ENCODE data around the gene GOLGA6D.
"Not testable (repeated sequence)": the region's sequence is repeated elsewhere in the genome, so short reads cannot be mapped to it uniquely, and the experiment has no call there.

Gene GOLGA6D

DNA sequence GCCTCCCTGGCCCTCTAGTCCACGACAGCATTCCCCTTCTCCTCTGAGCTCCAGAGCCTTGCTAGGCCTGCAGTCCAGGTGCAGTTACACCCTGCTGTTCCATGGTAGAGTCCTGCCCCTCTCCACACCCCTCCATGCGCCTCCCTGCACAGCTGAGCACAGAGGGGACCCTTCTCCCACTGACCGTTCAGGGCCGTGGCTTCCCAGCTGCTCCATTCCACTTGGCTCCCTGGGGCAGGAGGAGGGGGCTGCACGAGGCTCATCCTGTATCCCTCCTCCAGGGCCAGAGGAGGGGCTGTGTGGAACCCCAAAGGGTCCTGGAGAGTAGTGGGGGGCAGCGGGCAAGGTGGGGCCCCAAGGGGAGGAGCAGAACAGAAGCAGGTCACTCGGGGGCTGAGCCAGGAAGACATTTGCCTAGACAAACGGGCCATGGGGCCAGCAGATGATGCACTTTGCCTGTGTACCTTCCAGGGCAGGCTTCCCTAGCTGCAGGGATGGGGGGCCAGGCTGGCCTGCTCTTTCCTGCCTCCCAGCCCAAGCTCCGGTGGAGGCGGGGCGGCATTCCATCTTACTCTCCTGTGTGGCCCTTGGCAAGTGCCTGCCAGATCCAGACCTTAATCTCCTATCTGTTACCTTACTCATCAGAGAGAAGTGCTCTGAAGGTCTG is 45.2 kb upstream of the GOLGA6D start:
- CTCF ChIA-PET: no interaction called here
- WGBS (ENCODE audit: insufficient coverage): 93% methylated on average over 11 of the region's 11 CpGs
- no peaks in the 10 kb centered on the region for H3K4me1 ChIP-seq (ENCODE audit: control extremely low read depth in 1 of 4, control insufficient read depth in 4 of 4, insufficient read depth in 4 of 4, low read length in 3 of 4)
- H3K27me3 ChIP-seq (replicated peaks in 2 of 5; ENCODE audit: control insufficient read depth in 4 of 5, insufficient read depth in 5 of 5, low read length in 4 of 5): peaks cover 0 to 4% (median 0%) of the 10 kb centered on the region in 5 experiments
- POLR2A ChIA-PET: no interaction called here
- no peaks in the 10 kb centered on the region for H3K9me3 ChIP-seq (ENCODE audit: control extremely low read depth in 1 of 5, control insufficient read depth in 4 of 5, insufficient read depth in 2 of 5, low read depth in 1 of 5, low read length in 4 of 5)
- no peak overlapping the region for H3K4me3 ChIP-seq (ENCODE audit: control insufficient read depth in 1 of 7, extremely low read depth in 1 of 7, insufficient read depth in 4 of 7, low read depth in 2 of 7, low read length in 6 of 7)
- no peak for DNase-seq
- no peaks in the 10 kb centered on the region for H3K36me3 ChIP-seq (ENCODE audit: control insufficient read depth in 4 of 4, insufficient read depth in 4 of 4, low read length in 3 of 4)
- no peak overlapping the region for H3K27ac ChIP-seq (ENCODE audit: insufficient read depth in 1 of 2, low read depth in 1 of 2, low read length in 2 of 2, poor library complexity in 1 of 2, severe bottlenecking in 2 of 2)

GRCh38 chr15:75238150-75238549 is 44.5 kb upstream of the GOLGA6D start:
- H3K36me3 ChIP-seq (ENCODE audit: control insufficient read depth in 4 of 4, insufficient read depth in 4 of 4, low read length in 3 of 4): no peaks in the 10 kb centered on the region
- H3K4me3 ChIP-seq (ENCODE audit: control insufficient read depth in 1 of 7, extremely low read depth in 1 of 7, insufficient read depth in 4 of 7, low read depth in 2 of 7, low read length in 6 of 7): no peak overlapping the region
- peaks cover 0 to 4% (median 0%) of the 10 kb centered on the region in 5 experiments for H3K27me3 ChIP-seq (replicated peaks in 2 of 5; ENCODE audit: control insufficient read depth in 4 of 5, insufficient read depth in 5 of 5, low read length in 4 of 5)
- no peaks in the 10 kb centered on the region for H3K9me3 ChIP-seq (ENCODE audit: control extremely low read depth in 1 of 5, control insufficient read depth in 4 of 5, insufficient read depth in 2 of 5, low read depth in 1 of 5, low read length in 4 of 5)
- POLR2A ChIA-PET: no interaction called here
- 97% methylated on average over 5 of the region's 5 CpGs for WGBS (ENCODE audit: insufficient coverage)
- no peaks in the 10 kb centered on the region for H3K4me1 ChIP-seq (ENCODE audit: control extremely low read depth in 1 of 4, control insufficient read depth in 4 of 4, insufficient read depth in 4 of 4, low read length in 3 of 4)
- no peak for DNase-seq
- CTCF ChIA-PET: no interaction called here
- no peak overlapping the region for H3K27ac ChIP-seq (ENCODE audit: insufficient read depth in 1 of 2, low read depth in 1 of 2, low read length in 2 of 2, poor library complexity in 1 of 2, severe bottlenecking in 2 of 2)

DNA sequence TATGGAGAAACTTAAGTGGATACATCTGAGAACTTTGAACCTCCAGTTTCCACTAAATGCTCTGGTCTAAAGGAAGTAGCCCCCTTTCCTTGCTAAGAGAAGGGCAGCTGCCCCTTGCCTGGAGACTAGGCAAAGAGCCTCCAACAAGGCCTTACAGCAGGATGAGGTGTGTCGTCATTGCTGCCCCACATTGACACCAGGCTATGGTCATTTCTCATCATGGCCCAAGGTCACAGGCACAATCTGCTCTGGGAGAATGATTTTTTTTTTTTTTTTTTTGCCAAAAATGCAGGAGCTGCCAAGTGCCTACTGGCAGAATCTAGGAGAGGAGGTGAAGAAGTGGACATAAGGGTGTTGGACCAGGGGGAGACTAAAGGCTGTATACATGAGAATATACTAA is 36.9 kb upstream of the GOLGA6D start:
- H3K27ac ChIP-seq (ENCODE audit: insufficient read depth in 1 of 2, low read depth in 1 of 2, low read length in 2 of 2, poor library complexity in 1 of 2, severe bottlenecking in 2 of 2); POLR2A ChIA-PET; DNase-seq; CTCF ChIA-PET; H3K9me3 ChIP-seq (ENCODE audit: control extremely low read depth in 1 of 5, control insufficient read depth in 4 of 5, insufficient read depth in 2 of 5, low read depth in 1 of 5, low read length in 4 of 5); H3K36me3 ChIP-seq (ENCODE audit: control insufficient read depth in 4 of 4, insufficient read depth in 4 of 4, low read length in 3 of 4); H3K4me3 ChIP-seq (ENCODE audit: control insufficient read depth in 1 of 7, extremely low read depth in 1 of 7, insufficient read depth in 4 of 7, low read depth in 2 of 7, low read length in 6 of 7); H3K4me1 ChIP-seq (ENCODE audit: control extremely low read depth in 1 of 4, control insufficient read depth in 4 of 4, insufficient read depth in 4 of 4, low read length in 3 of 4); H3K27me3 ChIP-seq (replicated peaks in 2 of 5; ENCODE audit: control insufficient read depth in 4 of 5, insufficient read depth in 5 of 5, low read length in 4 of 5): not testable (repeated sequence)
- WGBS (ENCODE audit: insufficient coverage): 100% methylated on average over 1 of the region's 1 CpG

GRCh38 chr15:75248991-75249390 is 33.6 kb upstream of the GOLGA6D start:
- H3K27ac ChIP-seq (ENCODE audit: insufficient read depth in 1 of 2, low read depth in 1 of 2, low read length in 2 of 2, poor library complexity in 1 of 2, severe bottlenecking in 2 of 2); POLR2A ChIA-PET; CTCF ChIA-PET; DNase-seq; H3K4me1 ChIP-seq (ENCODE audit: control extremely low read depth in 1 of 4, control insufficient read depth in 4 of 4, insufficient read depth in 4 of 4, low read length in 3 of 4); H3K9me3 ChIP-seq (ENCODE audit: control extremely low read depth in 1 of 5, control insufficient read depth in 4 of 5, insufficient read depth in 2 of 5, low read depth in 1 of 5, low read length in 4 of 5); H3K27me3 ChIP-seq (replicated peaks in 2 of 5; ENCODE audit: control insufficient read depth in 4 of 5, insufficient read depth in 5 of 5, low read length in 4 of 5); H3K4me3 ChIP-seq (ENCODE audit: control insufficient read depth in 1 of 7, extremely low read depth in 1 of 7, insufficient read depth in 4 of 7, low read depth in 2 of 7, low read length in 6 of 7); H3K36me3 ChIP-seq (ENCODE audit: control insufficient read depth in 4 of 4, insufficient read depth in 4 of 4, low read length in 3 of 4): not testable (repeated sequence)
- 86% methylated on average over 5 of the region's 6 CpGs for WGBS (ENCODE audit: insufficient coverage)

DNA sequence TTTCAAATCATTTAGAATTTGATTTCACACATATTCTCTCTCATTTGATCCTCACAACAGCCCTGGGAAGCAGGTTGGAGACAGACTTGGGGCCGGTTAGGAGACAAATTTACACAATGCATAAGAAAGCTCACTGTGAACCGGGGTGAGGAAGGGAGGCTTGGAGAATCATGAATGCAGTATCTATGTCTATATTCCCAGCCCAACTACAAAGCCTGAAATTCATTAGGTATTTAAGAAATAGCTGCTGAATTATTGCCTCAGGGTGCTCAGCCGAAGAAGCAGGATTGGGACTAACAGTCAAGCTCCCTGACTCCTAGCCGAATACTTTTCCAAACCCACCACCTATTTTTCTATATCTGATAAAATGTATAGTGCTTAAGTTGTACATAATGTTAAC is 32.9 kb upstream of the GOLGA6D start:
- H3K4me3 ChIP-seq (ENCODE audit: control insufficient read depth in 1 of 7, extremely low read depth in 1 of 7, insufficient read depth in 4 of 7, low read depth in 2 of 7, low read length in 6 of 7): no peak overlapping the region

GRCh38 chr15:75251343-75251742 is 31.3 kb upstream of the GOLGA6D start:
- POLR2A ChIA-PET; H3K27ac ChIP-seq (ENCODE audit: insufficient read depth in 1 of 2, low read depth in 1 of 2, low read length in 2 of 2, poor library complexity in 1 of 2, severe bottlenecking in 2 of 2); H3K4me3 ChIP-seq (ENCODE audit: control insufficient read depth in 1 of 7, extremely low read depth in 1 of 7, insufficient read depth in 4 of 7, low read depth in 2 of 7, low read length in 6 of 7); H3K9me3 ChIP-seq (ENCODE audit: control extremely low read depth in 1 of 5, control insufficient read depth in 4 of 5, insufficient read depth in 2 of 5, low read depth in 1 of 5, low read length in 4 of 5); CTCF ChIA-PET; DNase-seq; H3K36me3 ChIP-seq (ENCODE audit: control insufficient read depth in 4 of 4, insufficient read depth in 4 of 4, low read length in 3 of 4); H3K27me3 ChIP-seq (replicated peaks in 2 of 5; ENCODE audit: control insufficient read depth in 4 of 5, insufficient read depth in 5 of 5, low read length in 4 of 5); H3K4me1 ChIP-seq (ENCODE audit: control extremely low read depth in 1 of 4, control insufficient read depth in 4 of 4, insufficient read depth in 4 of 4, low read length in 3 of 4): not testable (repeated sequence)
- WGBS (ENCODE audit: insufficient coverage): no CpG with 5 or more reads among the region's 4 CpGs

More for the DNA sequence above, 32.9 kb upstream of the GOLGA6D start:
- peaks cover 0 to 3% (median 0%) of the 10 kb centered on the region in 4 experiments for H3K4me1 ChIP-seq (ENCODE audit: control extremely low read depth in 1 of 4, control insufficient read depth in 4 of 4, insufficient read depth in 4 of 4, low read length in 3 of 4)
- no peaks in the 10 kb centered on the region for H3K27me3 ChIP-seq (replicated peaks in 2 of 5; ENCODE audit: control insufficient read depth in 4 of 5, insufficient read depth in 5 of 5, low read length in 4 of 5)
- CTCF ChIA-PET: no interaction called here
- WGBS (ENCODE audit: insufficient coverage): no CpG with 5 or more reads among the region's 4 CpGs
- H3K27ac ChIP-seq (ENCODE audit: insufficient read depth in 1 of 2, low read depth in 1 of 2, low read length in 2 of 2, poor library complexity in 1 of 2, severe bottlenecking in 2 of 2): no peak overlapping the region
- no peak for DNase-seq
- no peaks in the 10 kb centered on the region for H3K9me3 ChIP-seq (ENCODE audit: control extremely low read depth in 1 of 5, control insufficient read depth in 4 of 5, insufficient read depth in 2 of 5, low read depth in 1 of 5, low read length in 4 of 5)
- H3K36me3 ChIP-seq (ENCODE audit: control insufficient read depth in 4 of 4, insufficient read depth in 4 of 4, low read length in 3 of 4): no peaks in the 10 kb centered on the region
- POLR2A ChIA-PET: no interaction called here

GRCh38 chr15:75252285-75252684 is 30.4 kb upstream of the GOLGA6D start:
- POLR2A ChIA-PET; H3K27me3 ChIP-seq (replicated peaks in 2 of 5; ENCODE audit: control insufficient read depth in 4 of 5, insufficient read depth in 5 of 5, low read length in 4 of 5); H3K9me3 ChIP-seq (ENCODE audit: control extremely low read depth in 1 of 5, control insufficient read depth in 4 of 5, insufficient read depth in 2 of 5, low read depth in 1 of 5, low read length in 4 of 5); CTCF ChIA-PET; H3K27ac ChIP-seq (ENCODE audit: insufficient read depth in 1 of 2, low read depth in 1 of 2, low read length in 2 of 2, poor library complexity in 1 of 2, severe bottlenecking in 2 of 2); H3K4me3 ChIP-seq (ENCODE audit: control insufficient read depth in 1 of 7, extremely low read depth in 1 of 7, insufficient read depth in 4 of 7, low read depth in 2 of 7, low read length in 6 of 7); H3K36me3 ChIP-seq (ENCODE audit: control insufficient read depth in 4 of 4, insufficient read depth in 4 of 4, low read length in 3 of 4); DNase-seq; H3K4me1 ChIP-seq (ENCODE audit: control extremely low read depth in 1 of 4, control insufficient read depth in 4 of 4, insufficient read depth in 4 of 4, low read length in 3 of 4): not testable (repeated sequence)
- WGBS (ENCODE audit: insufficient coverage): 88% methylated on average over 4 of the region's 4 CpGs
